DOHH2 (cell line): Measurements from ENCODE around the gene BRCA2.

Source experiments
- EZH2phosphoT487 ChIP-seq: fragments of 200-600 bp; sonication (generic); IDR thresholded peaks from 2 replicates; pipeline ENCODE4 v1.6.1; 2017; ENCODE audit warnings: borderline replicate concordance, mild to moderate bottlenecking, antibody characterized with exemption, low read length, moderate library complexity, mixed read lengths
- TF ChIP-seq, protein P1 (sequence below): fragments of 200-600 bp; sonication (generic); IDR thresholded peaks from one replicate; pipeline ENCODE4 v1.5.1; 2014; ENCODE audit warnings: antibody characterized with exemption, mild to moderate bottlenecking, low read depth, low read length; ENCODE audit not compliant: poor library complexity, severe bottlenecking

DNA sequence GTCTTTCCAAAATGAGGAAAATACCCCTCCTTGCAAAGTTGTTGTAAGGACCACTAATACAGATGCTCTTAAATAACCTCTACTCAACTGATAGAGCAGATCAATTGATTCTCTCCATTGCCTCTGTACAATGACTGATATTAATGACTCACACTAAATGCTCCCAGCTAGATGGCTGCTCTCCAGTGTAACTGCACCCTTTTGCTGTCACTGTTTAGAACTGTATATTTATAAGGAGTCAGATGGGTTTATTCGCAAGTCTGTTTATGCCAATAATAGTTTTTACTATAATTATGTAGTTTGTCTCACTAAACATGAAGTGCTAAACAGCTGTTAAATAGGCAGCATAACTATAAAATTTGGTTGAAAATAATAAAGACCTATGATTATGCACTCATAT lies 133.7 kb downstream of the BRCA2 start:
- TF ChIP-seq, protein P1, sequence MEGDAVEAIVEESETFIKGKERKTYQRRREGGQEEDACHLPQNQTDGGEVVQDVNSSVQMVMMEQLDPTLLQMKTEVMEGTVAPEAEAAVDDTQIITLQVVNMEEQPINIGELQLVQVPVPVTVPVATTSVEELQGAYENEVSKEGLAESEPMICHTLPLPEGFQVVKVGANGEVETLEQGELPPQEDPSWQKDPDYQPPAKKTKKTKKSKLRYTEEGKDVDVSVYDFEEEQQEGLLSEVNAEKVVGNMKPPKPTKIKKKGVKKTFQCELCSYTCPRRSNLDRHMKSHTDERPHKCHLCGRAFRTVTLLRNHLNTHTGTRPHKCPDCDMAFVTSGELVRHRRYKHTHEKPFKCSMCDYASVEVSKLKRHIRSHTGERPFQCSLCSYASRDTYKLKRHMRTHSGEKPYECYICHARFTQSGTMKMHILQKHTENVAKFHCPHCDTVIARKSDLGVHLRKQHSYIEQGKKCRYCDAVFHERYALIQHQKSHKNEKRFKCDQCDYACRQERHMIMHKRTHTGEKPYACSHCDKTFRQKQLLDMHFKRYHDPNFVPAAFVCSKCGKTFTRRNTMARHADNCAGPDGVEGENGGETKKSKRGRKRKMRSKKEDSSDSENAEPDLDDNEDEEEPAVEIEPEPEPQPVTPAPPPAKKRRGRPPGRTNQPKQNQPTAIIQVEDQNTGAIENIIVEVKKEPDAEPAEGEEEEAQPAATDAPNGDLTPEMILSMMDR = no peak
- no peak for TF ChIP-seq EZH2phosphoT487
